CD4-positive, CD25-positive, alpha-beta regulatory T cell (primary cell): ENCODE data around the gene LRRC32. TPM values are rescaled to one million over a fixed set of nuclear protein-coding genes. Genes with fewer than 3 reads are reported as not detected.
A peak's percentile ranks its signal among the peaks of the same experiment; 100 is the strongest.
"Not testable (repeated sequence)": the region's sequence is repeated elsewhere in the genome, so short reads cannot be mapped to it uniquely, and the experiment has no call there.

Experiments
- ATAC-seq, 2 donors: fragments of 150-1000 bp; cut with Tn5 transposase; one replicate each; pipeline ENCODE4 v1.10.0; 2021; ENCODE audit warnings: low read depth in 2 of 2, moderate number of reproducible peaks in 2 of 2, moderate library complexity in 1 of 2
- DNase-seq, 3 donors: peaks; one replicate each; pipeline versions ENCODE4 v3.0.0 to v3.0.0-alpha.2; 2012 to 2022; ENCODE audit warnings: mixed read lengths in 1 of 3
- H3K27ac ChIP-seq: one replicate; pipeline ENCODE4 v1.7.0; 2013; ENCODE audit warnings: mild to moderate bottlenecking, low read length; ENCODE audit not compliant: insufficient read depth, poor library complexity, severe bottlenecking
- H3K27me3 ChIP-seq: one replicate; pipeline ENCODE4 v1.7.0; 2013; ENCODE audit warnings: low read length; ENCODE audit not compliant: control insufficient read depth, insufficient read depth
- H3K36me3 ChIP-seq: one replicate; pipeline ENCODE4 v1.7.0; 2013; ENCODE audit warnings: mild to moderate bottlenecking, low read length, moderate library complexity; ENCODE audit not compliant: control insufficient read depth, insufficient read depth
- H3K4me1 ChIP-seq: 2 replicates; pipeline ENCODE4 v1.7.0; 2013; ENCODE audit warnings: mild to moderate bottlenecking, low read length; ENCODE audit not compliant: insufficient read depth, control insufficient read depth, poor library complexity, severe bottlenecking
- H3K4me3 ChIP-seq: one replicate; pipeline ENCODE4 v1.7.0; 2013; ENCODE audit warnings: low read depth, mild to moderate bottlenecking, low read length, moderate library complexity
- H3K9me3 ChIP-seq, 2 experiments: 1 replicate in 1 of 2; 2 replicates in 1 of 2; pipeline ENCODE4 v1.7.0; 2013; ENCODE audit warnings: low read length in 2 of 2, mild to moderate bottlenecking in 1 of 2, moderate library complexity in 1 of 2; ENCODE audit not compliant: control insufficient read depth in 2 of 2
- H3K27ac Mint-ChIP-seq, 3 donors: one replicate each; pipeline ENCODE4 v1.8.0; 2020 to 2022; ENCODE audit warnings: mild to moderate bottlenecking in 3 of 3, mixed read lengths in 3 of 3, moderate library complexity in 2 of 3
- H3K27me3 Mint-ChIP-seq: one replicate; pipeline ENCODE4 v1.8.0; 2022; ENCODE audit warnings: mild to moderate bottlenecking, mixed read lengths
- H3K36me3 Mint-ChIP-seq: one replicate; pipeline ENCODE4 v1.8.0; 2020; ENCODE audit warnings: mixed read lengths
- H3K4me1 Mint-ChIP-seq, 4 donors: one replicate each; pipeline ENCODE4 v1.8.0; 2020 to 2022; ENCODE audit warnings: mixed read lengths in 4 of 4, mild to moderate bottlenecking in 1 of 4
- H3K4me3 Mint-ChIP-seq, 4 donors: one replicate each; pipeline ENCODE4 v1.8.0; 2020 to 2022; ENCODE audit warnings: mild to moderate bottlenecking in 4 of 4, mixed read lengths in 4 of 4, moderate library complexity in 3 of 4
- H3K9me3 Mint-ChIP-seq, 7 donors: one replicate each; pipeline ENCODE4 v1.8.0; 2020 to 2022; ENCODE audit warnings: mixed read lengths in 7 of 7, mild to moderate bottlenecking in 3 of 7, moderate library complexity in 2 of 7
- polyA plus RNA-seq, 4 donors: library from polyadenylated mRNA; unstranded; fragments of 300-500 nt; fragmentation: Illumina TruSeq; gene quantifications; one replicate each; pipeline ENCODE4 v1.2.3, GENCODE V29; 2021
- total RNA-seq: library from RNA; stranded (reverse); gene quantifications from one replicate; pipeline ENCODE4 v1.2.3, GENCODE V29; 2022

LRRC32 gene
- total and polyA plus RNA-seq, 5 donors from 2014 or later = 5.0 to 71.4 (median 6.2) TPM

- Mint-ChIP-seq H3K9me3 (peaks cover 0 to 11% (median 3%) of the 10 kb centered on the region in 7 donors), H3K27me3 (peaks cover 14% of the 10 kb centered on the region), H3K4me1 (peaks cover 7 to 30% (median 25%) of the 10 kb centered on the region in 4 donors), H3K27ac (peak overlapping the region in 2 of 3 donors; percentile 6 to 81), H3K36me3 (no peaks in the 10 kb centered on the region), H3K4me3 (no peak overlapping the region)
- Histone ChIP-seq H3K4me3 (no peak overlapping the region), H3K27me3 (no peaks in the 10 kb centered on the region), H3K27ac (no peak overlapping the region), H3K36me3 (no peaks in the 10 kb centered on the region), H3K9me3 (peaks cover 3 to 6% of the 10 kb centered on the region in 2 experiments), H3K4me1 (peaks cover 9% of the 10 kb centered on the region)
- ATAC-seq (no peak), DNase-seq (no peak)
Observed at GRCh38 chr11:76644591-76644990, 26.0 kb downstream of the LRRC32 start.

DNA sequence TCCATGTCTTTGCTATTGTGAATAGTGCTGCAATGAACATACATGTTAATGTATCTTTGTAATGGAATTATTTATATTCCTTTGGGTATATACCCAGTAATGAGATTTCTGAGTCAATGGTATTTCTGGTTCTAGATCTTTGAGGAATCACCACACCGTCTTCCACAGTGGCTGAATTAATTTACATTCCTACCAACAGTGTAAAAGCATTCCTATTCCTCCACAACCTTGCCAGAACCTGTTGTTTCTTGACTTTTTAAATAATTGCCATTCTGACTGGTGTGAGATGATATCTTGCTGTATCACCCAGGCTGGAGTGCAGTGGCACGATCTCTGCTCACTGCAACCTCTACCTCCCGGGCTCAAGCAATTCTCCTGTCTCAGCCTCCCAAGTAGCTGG lies 26.8 kb downstream of the LRRC32 start:
- not testable (repeated sequence) for H3K27ac ChIP-seq, H3K36me3 Mint-ChIP-seq, H3K27me3 ChIP-seq, H3K4me1 ChIP-seq, H3K27ac Mint-ChIP-seq, H3K36me3 ChIP-seq, ATAC-seq, H3K4me3 Mint-ChIP-seq, DNase-seq, H3K4me3 ChIP-seq, H3K9me3 ChIP-seq
- Mint-ChIP-seq H3K4me1 (peaks cover 7 to 32% (median 25%) of the 10 kb centered on the region in 4 donors), H3K9me3 (peaks cover 0 to 11% (median 3%) of the 10 kb centered on the region in 7 donors), H3K27me3 (peaks cover 14% of the 10 kb centered on the region)

- H3K27me3 ChIP-seq = no peaks in the 10 kb centered on the region
Observed at GRCh38 chr11:76642341-76642740, 28.2 kb downstream of the LRRC32 start.

GRCh38 chr11:76641905-76642304 lies 28.6 kb downstream of the LRRC32 start:
- peaks cover 12 to 45% (median 30%) of the 10 kb centered on the region in 4 donors for H3K4me1 Mint-ChIP-seq

More at GRCh38 chr11:76642341-76642740, 28.2 kb downstream of the LRRC32 start:
- Mint-ChIP-seq H3K36me3 (no peaks in the 10 kb centered on the region), H3K4me3 (peak overlapping the region in 2 of 4 donors; percentile 71 to 74), H3K9me3 (peaks cover 0 to 9% (median 3%) of the 10 kb centered on the region in 7 donors), H3K4me1 (peaks cover 12 to 41% (median 30%) of the 10 kb centered on the region in 4 donors), H3K27ac (peak overlapping the region; percentile 88 to 94 (median 91)), H3K27me3 (peaks cover 10% of the 10 kb centered on the region)
- H3K27ac ChIP-seq = no peak overlapping the region
- H3K9me3 ChIP-seq = peaks cover 3 to 6% of the 10 kb centered on the region in 2 experiments
- peaks cover 18% of the 10 kb centered on the region for H3K4me1 ChIP-seq
- ATAC-seq (peak; percentile 64 to 75), DNase-seq (peak; percentile 57 to 71 (median 64))
- H3K4me3 ChIP-seq = peak overlapping the region; percentile 2
- no peaks in the 10 kb centered on the region for H3K36me3 ChIP-seq

GRCh38 chr11:76640501-76640900 lies 30.0 kb downstream of the LRRC32 start:
- peak overlapping the region in 2 of 3 donors; percentile 47 to 88 for H3K27ac Mint-ChIP-seq
- H3K4me1 Mint-ChIP-seq = peaks cover 12 to 49% (median 30%) of the 10 kb centered on the region in 4 donors
- H3K4me3 Mint-ChIP-seq = no peak overlapping the region
- peaks cover 0 to 2% (median 0%) of the 10 kb centered on the region in 7 donors for H3K9me3 Mint-ChIP-seq
- Histone ChIP-seq H3K36me3 (no peaks in the 10 kb centered on the region), H3K27ac (no peak overlapping the region), H3K4me3 (no peak overlapping the region), H3K9me3 (no peaks in the 10 kb centered on the region), H3K27me3 (no peaks in the 10 kb centered on the region), H3K4me1 (peaks cover 19% of the 10 kb centered on the region)
- peaks cover 8% of the 10 kb centered on the region for H3K27me3 Mint-ChIP-seq
- no peak for ATAC-seq
- no peaks in the 10 kb centered on the region for H3K36me3 Mint-ChIP-seq
- DNase-seq = no peak

More at GRCh38 chr11:76641905-76642304, 28.6 kb downstream of the LRRC32 start:
- Mint-ChIP-seq H3K9me3 (peaks cover 0 to 5% (median 3%) of the 10 kb centered on the region in 7 donors), H3K27me3 (peaks cover 8% of the 10 kb centered on the region), H3K4me3 (peak overlapping the region in 2 of 4 donors; percentile 71 to 74), H3K27ac (peak overlapping the region; percentile 88 to 94 (median 91)), H3K36me3 (no peaks in the 10 kb centered on the region)
- Histone ChIP-seq H3K36me3 (no peaks in the 10 kb centered on the region), H3K4me3 (peak overlapping the region; percentile 2), H3K27me3 (no peaks in the 10 kb centered on the region), H3K27ac (no peak overlapping the region), H3K9me3 (peaks cover 0 to 2% of the 10 kb centered on the region in 2 experiments), H3K4me1 (peaks cover 19% of the 10 kb centered on the region)
- ATAC-seq = no peak
- no peak for DNase-seq

- peaks cover 5% of the 10 kb centered on the region for H3K27me3 Mint-ChIP-seq
- Histone ChIP-seq H3K9me3 (no peaks in the 10 kb centered on the region), H3K27me3 (no peaks in the 10 kb centered on the region), H3K36me3 (no peaks in the 10 kb centered on the region), H3K27ac (no peak overlapping the region), H3K4me3 (no peak overlapping the region), H3K4me1 (peaks cover 19% of the 10 kb centered on the region)
- no peaks in the 10 kb centered on the region for H3K36me3 Mint-ChIP-seq
- no peak for DNase-seq
- H3K4me1 Mint-ChIP-seq = peaks cover 11 to 47% (median 28%) of the 10 kb centered on the region in 4 donors
- ATAC-seq = no peak
- H3K9me3 Mint-ChIP-seq = peaks cover 0 to 2% (median 0%) of the 10 kb centered on the region in 7 donors
- no peak overlapping the region for H3K27ac Mint-ChIP-seq
- no peak overlapping the region for H3K4me3 Mint-ChIP-seq
Observed at GRCh38 chr11:76639621-76640020, 30.9 kb downstream of the LRRC32 start.

GRCh38 chr11:76638270-76639197 lies 32.0 kb downstream of the LRRC32 start:
- H3K27me3 Mint-ChIP-seq = no peaks in the 10 kb centered on the region
- Histone ChIP-seq H3K4me3 (no peak overlapping the region), H3K4me1 (peaks cover 19% of the 10 kb centered on the region), H3K27me3 (no peaks in the 10 kb centered on the region), H3K27ac (no peak overlapping the region), H3K9me3 (no peaks in the 10 kb centered on the region), H3K36me3 (no peaks in the 10 kb centered on the region)
- peaks cover 6 to 41% (median 22%) of the 10 kb centered on the region in 4 donors for H3K4me1 Mint-ChIP-seq
- no peak for DNase-seq
- H3K4me3 Mint-ChIP-seq = peak overlapping the region in 1 of 4 donors; percentile 51
- peaks cover 0 to 2% (median 0%) of the 10 kb centered on the region in 7 donors for H3K9me3 Mint-ChIP-seq
- no peaks in the 10 kb centered on the region for H3K36me3 Mint-ChIP-seq
- peak overlapping the region in 2 of 3 donors; percentile 33 to 68 for H3K27ac Mint-ChIP-seq
- ATAC-seq = no peak
